Activated naive CD4-positive, alpha-beta T cell treated with anti-CD3 and anti-CD28 coated beads, Interleukin-2, amount 50 U/mL, for 24 hours (primary cell): ENCODE measurements around the gene NLRP12.
A peak's percentile ranks its signal among the peaks of the same experiment; 100 is the strongest.
"Not testable (repeated sequence)": the region's sequence is repeated elsewhere in the genome, so short reads cannot be mapped to it uniquely, and the experiment has no call there.

Experiments
- H3K27ac Mint-ChIP-seq: one replicate; pipeline ENCODE4 v1.8.0; 2021; ENCODE audit warnings: mild to moderate bottlenecking, mixed read lengths
- H3K27me3 Mint-ChIP-seq: one replicate; pipeline ENCODE4 v1.8.0; 2021; ENCODE audit warnings: mixed read lengths
- H3K36me3 Mint-ChIP-seq: one replicate; pipeline ENCODE4 v1.8.0; 2021; ENCODE audit warnings: mixed read lengths
- H3K4me1 Mint-ChIP-seq: one replicate; pipeline ENCODE4 v1.8.0; 2021; ENCODE audit warnings: mixed read lengths
- H3K4me3 Mint-ChIP-seq: one replicate; pipeline ENCODE4 v1.8.0; 2021; ENCODE audit warnings: mild to moderate bottlenecking, mixed read lengths
- H3K9me3 Mint-ChIP-seq: one replicate; pipeline ENCODE4 v1.8.0; 2021; ENCODE audit warnings: mixed read lengths

Gene NLRP12

GRCh38 chr19:53824134-53824611 lies at the start of gene NLRP12:
NLRP12 (minus strand) TSS chr19:53824314; CDS start chr19:53824174, 140 bp downstream.
- no peak within 1 kb of the TSS for H3K27ac Mint-ChIP-seq
- H3K9me3 Mint-ChIP-seq = no peaks in the 10 kb centered on the region
- H3K4me3 Mint-ChIP-seq = no peak within 1 kb of the TSS

GRCh38 chr19:53872762-53873161 lies 48.6 kb upstream of the NLRP12 start:
- Mint-ChIP-seq H3K36me3 (peaks cover 24% of the 10 kb centered on the region), H3K4me1 (peaks cover 71% of the 10 kb centered on the region), H3K27me3 (no peaks in the 10 kb centered on the region), H3K9me3 (no peaks in the 10 kb centered on the region), H3K27ac (no peak overlapping the region), H3K4me3 (no peak overlapping the region)

More at GRCh38 chr19:53824134-53824611, at the start of gene NLRP12:
- peaks cover 3% of the 10 kb centered on the region for H3K4me1 Mint-ChIP-seq
- H3K36me3 Mint-ChIP-seq = no peaks in the 10 kb centered on the region
- peaks cover 20% of the 10 kb centered on the region for H3K27me3 Mint-ChIP-seq

GRCh38 chr19:53871454-53871853 lies 47.3 kb upstream of the NLRP12 start:
- H3K4me1 Mint-ChIP-seq = peaks cover 70% of the 10 kb centered on the region
- H3K4me3 Mint-ChIP-seq = peak overlapping the region; percentile 31
- H3K36me3 Mint-ChIP-seq = peaks cover 21% of the 10 kb centered on the region
- no peak overlapping the region for H3K27ac Mint-ChIP-seq
- H3K27me3 Mint-ChIP-seq = no peaks in the 10 kb centered on the region
- H3K9me3 Mint-ChIP-seq = no peaks in the 10 kb centered on the region

- peak overlapping the region; percentile 46 for H3K27ac Mint-ChIP-seq
- H3K4me1 Mint-ChIP-seq = peaks cover 68% of the 10 kb centered on the region
- H3K27me3 Mint-ChIP-seq = no peaks in the 10 kb centered on the region
- peaks cover 21% of the 10 kb centered on the region for H3K36me3 Mint-ChIP-seq
- no peaks in the 10 kb centered on the region for H3K9me3 Mint-ChIP-seq
- peak overlapping the region; percentile 64 for H3K4me3 Mint-ChIP-seq
Observed at GRCh38 chr19:53870485-53870844, 46.4 kb upstream of the NLRP12 start.

- not testable (repeated sequence) for H3K27ac Mint-ChIP-seq, H3K27me3 Mint-ChIP-seq, H3K9me3 Mint-ChIP-seq
- Mint-ChIP-seq H3K4me3 (peak overlapping the region; percentile 96), H3K36me3 (peaks cover 21% of the 10 kb centered on the region), H3K4me1 (peaks cover 66% of the 10 kb centered on the region)
Observed at GRCh38 chr19:53869805-53870484, 45.8 kb upstream of the NLRP12 start.

GRCh38 chr19:53868892-53869804 lies 45.0 kb upstream of the NLRP12 start:
- Mint-ChIP-seq H3K4me3 (peak overlapping the region; percentile 96), H3K36me3 (peaks cover 14% of the 10 kb centered on the region), H3K27me3 (no peaks in the 10 kb centered on the region), H3K27ac (no peak overlapping the region), H3K9me3 (no peaks in the 10 kb centered on the region), H3K4me1 (peaks cover 58% of the 10 kb centered on the region)

- peaks cover 6% of the 10 kb centered on the region for H3K36me3 Mint-ChIP-seq
- H3K4me1 Mint-ChIP-seq = peaks cover 50% of the 10 kb centered on the region
Observed at GRCh38 chr19:53868091-53868891, 44.2 kb upstream of the NLRP12 start.

GRCh38 chr19:53867225-53868090 lies 43.3 kb upstream of the NLRP12 start, which contains the start of gene MYADM:
MYADM (plus strand) TSS chr19:53867883; CDS start chr19:53873530, 5,647 bp downstream.
- Mint-ChIP-seq H3K4me3 (peak within 1 kb of the TSS; percentile 96), H3K27me3 (no peaks in the 10 kb centered on the region), H3K9me3 (no peaks in the 10 kb centered on the region), H3K27ac (peak within 1 kb of the TSS; percentile 90), H3K4me1 (peaks cover 44% of the 10 kb centered on the region), H3K36me3 (peaks cover 4% of the 10 kb centered on the region)

More at GRCh38 chr19:53868091-53868891, 44.2 kb upstream of the NLRP12 start:
- Mint-ChIP-seq H3K27me3 (no peaks in the 10 kb centered on the region), H3K9me3 (no peaks in the 10 kb centered on the region), H3K4me3 (peak overlapping the region; percentile 96), H3K27ac (peak overlapping the region; percentile 84)

GRCh38 chr19:53866865-53867224 lies 42.7 kb upstream of the NLRP12 start:
- peak overlapping the region; percentile 96 for H3K4me3 Mint-ChIP-seq
- peak overlapping the region; percentile 90 for H3K27ac Mint-ChIP-seq
- peaks cover 4% of the 10 kb centered on the region for H3K36me3 Mint-ChIP-seq
- H3K27me3 Mint-ChIP-seq = no peaks in the 10 kb centered on the region
- no peaks in the 10 kb centered on the region for H3K9me3 Mint-ChIP-seq
- peaks cover 44% of the 10 kb centered on the region for H3K4me1 Mint-ChIP-seq

GRCh38 chr19:53865918-53866864 lies 42.1 kb upstream of the NLRP12 start:
- H3K27me3 Mint-ChIP-seq = no peaks in the 10 kb centered on the region
- H3K9me3 Mint-ChIP-seq = no peaks in the 10 kb centered on the region
- H3K4me1 Mint-ChIP-seq = peaks cover 38% of the 10 kb centered on the region
- H3K4me3 Mint-ChIP-seq = peak overlapping the region; percentile 96
- H3K36me3 Mint-ChIP-seq = no peaks in the 10 kb centered on the region
- H3K27ac Mint-ChIP-seq = peak overlapping the region; percentile 83

GRCh38 chr19:53865523-53865917 lies 41.4 kb upstream of the NLRP12 start:
- Mint-ChIP-seq H3K4me3 (peak overlapping the region; percentile 96), H3K27me3 (no peaks in the 10 kb centered on the region), H3K9me3 (no peaks in the 10 kb centered on the region), H3K4me1 (peaks cover 31% of the 10 kb centered on the region), H3K36me3 (no peaks in the 10 kb centered on the region), H3K27ac (no peak overlapping the region)

GRCh38 chr19:53864308-53864836 lies 40.3 kb upstream of the NLRP12 start:
- no peaks in the 10 kb centered on the region for H3K27me3 Mint-ChIP-seq
- no peaks in the 10 kb centered on the region for H3K36me3 Mint-ChIP-seq
- H3K4me3 Mint-ChIP-seq = no peak overlapping the region
- H3K9me3 Mint-ChIP-seq = no peaks in the 10 kb centered on the region
- H3K4me1 Mint-ChIP-seq = peaks cover 29% of the 10 kb centered on the region
- H3K27ac Mint-ChIP-seq = no peak overlapping the region

GRCh38 chr19:53853707-53854106 lies 29.6 kb upstream of the NLRP12 start:
- Mint-ChIP-seq H3K36me3 (no peaks in the 10 kb centered on the region), H3K27me3 (peaks cover 18% of the 10 kb centered on the region), H3K27ac (no peak overlapping the region), H3K4me1 (no peaks in the 10 kb centered on the region), H3K4me3 (no peak overlapping the region), H3K9me3 (no peaks in the 10 kb centered on the region)
